GM18519 (cell line): ENCODE results near the gene RNF157.

ENCODE experiments used
- ATAC-seq: cut with Tn5 transposase; IDR thresholded peaks from one replicate; pipeline ENCODE4 v1.9.1; 2021; ENCODE audit warnings: mild to moderate bottlenecking, moderate library complexity; ENCODE audit not compliant: unreplicated experiment, low FRiP score

Gene RNF157

DNA sequence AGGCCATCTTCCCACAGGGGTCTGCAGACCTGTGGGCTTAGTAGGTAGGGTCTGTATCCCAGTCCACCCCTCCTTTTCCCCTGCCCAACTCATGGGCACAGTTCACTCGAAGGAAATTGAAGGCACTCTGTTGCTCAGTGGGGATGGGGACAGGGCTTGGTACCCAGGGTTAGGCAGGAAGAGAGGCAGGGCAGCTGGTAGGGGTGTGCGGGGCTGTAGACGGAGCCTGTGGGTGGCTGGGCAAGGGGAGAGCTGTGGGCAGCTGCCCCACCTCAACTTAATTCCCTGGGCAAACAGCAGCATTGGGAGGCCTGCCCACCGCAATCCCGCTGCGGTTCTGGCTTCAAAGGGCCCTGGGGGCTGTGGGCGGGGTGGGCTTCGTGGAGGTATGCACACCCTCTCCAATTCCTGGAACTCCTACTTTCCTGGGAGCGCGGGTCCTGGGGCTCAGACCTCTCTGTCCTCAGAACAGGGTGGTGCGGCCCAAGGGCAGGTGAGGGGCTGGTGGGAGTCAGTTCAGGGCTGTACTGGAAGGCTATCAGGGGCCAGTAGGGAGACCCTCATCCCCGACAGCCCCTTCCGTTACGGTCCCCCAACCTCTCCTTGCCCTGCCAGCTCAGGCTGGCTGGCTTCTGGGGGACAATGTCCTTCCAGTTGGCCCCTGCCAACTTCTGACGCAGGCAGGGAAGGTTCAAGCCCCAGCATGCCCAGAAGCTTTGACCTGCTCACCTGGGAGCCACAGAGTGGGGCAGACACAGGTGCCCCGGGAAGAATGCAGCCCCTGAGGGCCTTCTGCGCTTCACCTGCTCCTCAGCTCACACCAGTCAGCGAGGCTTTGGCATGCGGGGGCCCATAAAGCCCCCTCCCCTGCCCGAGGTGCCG lies 108.4 kb downstream of the RNF157 start:
- no peak for ATAC-seq

DNA sequence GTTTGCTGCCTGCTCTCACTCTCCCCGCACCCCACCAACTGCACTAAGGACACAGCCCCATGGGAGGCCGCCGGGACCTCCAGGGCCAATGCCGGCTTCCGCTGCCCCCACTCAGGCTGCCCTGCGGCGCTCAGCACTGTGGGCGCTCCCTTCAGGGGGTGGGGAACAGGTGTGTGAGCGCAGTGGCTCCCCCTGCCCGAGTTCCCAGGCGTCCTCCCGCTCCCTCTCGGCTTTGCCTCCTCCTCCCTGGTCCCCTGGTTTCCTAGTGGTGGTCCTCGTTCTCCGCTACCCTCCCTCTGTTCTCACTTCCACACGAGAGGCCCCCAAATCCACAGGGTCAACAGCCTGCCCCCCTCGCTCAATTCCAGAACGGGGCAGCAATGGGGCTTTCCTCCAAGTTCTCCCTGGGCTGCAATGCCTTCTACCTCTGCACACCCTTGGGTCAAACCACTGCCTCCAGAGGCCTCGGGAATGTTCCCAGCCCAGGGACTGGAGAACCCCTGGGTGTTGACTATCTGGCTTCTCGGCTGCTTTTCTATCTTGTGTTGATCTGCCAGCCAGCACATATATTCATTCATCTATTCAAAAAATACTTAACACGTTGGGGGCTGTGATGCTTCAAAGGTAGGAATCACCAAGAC lies 109.1 kb downstream of the RNF157 start:
- no peak for ATAC-seq

DNA sequence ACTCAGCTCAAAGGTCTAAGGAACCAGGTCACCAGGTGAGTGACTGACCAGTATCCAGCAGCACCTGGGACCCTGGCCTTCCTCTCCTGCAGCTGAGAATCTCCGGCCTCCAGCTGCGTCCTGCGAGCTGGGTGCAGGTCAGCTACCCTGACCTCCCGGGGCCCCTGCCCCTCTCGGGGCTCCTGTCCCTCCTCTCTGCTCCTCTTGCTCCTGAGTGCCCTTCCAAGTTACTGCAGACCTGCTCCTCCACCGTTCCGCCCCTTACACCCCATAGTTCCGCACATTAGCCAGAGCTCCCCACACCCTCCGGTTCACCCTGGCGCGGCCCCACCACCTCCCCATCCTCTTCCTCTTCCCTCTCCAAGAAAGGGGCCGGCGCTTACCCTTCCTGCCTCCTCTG lies 109.8 kb downstream of the RNF157 start:
- no peak for ATAC-seq

DNA sequence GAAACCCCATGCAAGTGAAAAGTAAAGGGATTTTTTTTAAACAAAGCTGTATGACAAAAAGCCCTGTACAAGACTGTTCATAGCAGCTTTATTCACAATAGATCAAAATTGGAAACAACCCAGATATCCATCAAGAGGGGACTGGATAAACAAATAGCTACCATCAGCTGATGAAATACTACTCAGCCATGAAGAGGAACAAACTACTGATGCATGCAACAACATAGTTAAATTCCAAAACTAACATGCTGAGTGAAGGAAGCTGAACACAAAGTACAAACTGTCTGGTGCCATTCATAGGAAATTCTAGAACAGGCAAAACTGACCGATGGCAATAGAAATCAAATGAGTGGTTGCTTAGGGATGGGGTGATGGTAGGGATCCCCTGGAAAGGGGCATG lies 114.4 kb downstream of the RNF157 start:
- ATAC-seq: no peak

DNA sequence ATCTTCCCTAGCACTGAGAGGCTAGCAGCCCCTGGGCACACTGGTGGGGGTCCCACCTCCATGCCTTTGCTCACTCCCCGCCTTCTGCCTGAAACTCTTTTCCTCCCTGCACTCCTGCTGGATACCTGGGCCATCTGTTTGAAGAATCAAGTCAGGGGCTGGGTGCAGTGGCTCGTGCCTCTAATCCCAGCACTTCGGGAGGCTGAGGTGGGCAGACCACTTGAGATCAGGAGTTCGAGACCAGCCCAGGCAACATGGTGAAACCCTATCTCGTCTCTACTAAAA lies 115.0 kb downstream of the RNF157 start:
- no peak for ATAC-seq

DNA sequence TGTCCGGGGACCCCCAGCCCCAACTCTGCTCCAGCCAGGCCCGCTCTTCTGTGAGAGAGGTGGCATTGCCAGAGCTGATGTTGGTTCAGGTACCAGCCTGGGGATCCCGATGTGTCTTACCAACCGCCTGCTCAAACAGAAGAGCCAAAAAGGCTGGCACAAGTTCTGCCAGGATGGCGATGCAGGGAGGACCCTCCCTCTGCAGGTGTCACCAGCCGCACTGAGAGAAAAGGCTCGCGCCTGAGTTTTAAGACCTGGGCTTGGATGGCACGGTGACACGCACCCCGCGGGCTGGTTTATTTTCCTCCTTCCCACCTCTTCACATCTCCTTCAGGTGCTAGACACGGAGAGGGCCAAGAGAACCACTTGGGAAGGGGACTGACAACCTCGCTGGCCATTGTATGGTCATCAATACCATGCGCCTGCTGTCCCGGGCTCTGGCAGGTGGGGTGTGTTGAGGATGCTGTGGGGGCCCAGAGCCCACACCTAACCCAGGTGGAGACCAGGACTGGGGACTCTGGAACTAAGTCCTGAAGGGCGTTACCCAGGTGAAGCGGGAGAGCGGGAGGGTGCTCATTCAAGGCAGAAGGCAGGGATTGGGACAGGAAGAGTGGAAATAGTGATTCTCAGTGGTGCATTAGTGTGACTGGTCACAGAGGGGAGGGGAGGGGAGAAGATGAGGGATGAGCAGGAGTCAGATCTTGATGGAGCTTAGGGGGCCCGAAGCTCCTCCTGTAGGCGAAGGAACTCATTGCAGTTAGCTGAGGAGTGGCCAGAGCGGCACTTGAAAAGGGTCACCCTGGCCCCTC lies 115.5 kb downstream of the RNF157 start:
- no peak for ATAC-seq

DNA sequence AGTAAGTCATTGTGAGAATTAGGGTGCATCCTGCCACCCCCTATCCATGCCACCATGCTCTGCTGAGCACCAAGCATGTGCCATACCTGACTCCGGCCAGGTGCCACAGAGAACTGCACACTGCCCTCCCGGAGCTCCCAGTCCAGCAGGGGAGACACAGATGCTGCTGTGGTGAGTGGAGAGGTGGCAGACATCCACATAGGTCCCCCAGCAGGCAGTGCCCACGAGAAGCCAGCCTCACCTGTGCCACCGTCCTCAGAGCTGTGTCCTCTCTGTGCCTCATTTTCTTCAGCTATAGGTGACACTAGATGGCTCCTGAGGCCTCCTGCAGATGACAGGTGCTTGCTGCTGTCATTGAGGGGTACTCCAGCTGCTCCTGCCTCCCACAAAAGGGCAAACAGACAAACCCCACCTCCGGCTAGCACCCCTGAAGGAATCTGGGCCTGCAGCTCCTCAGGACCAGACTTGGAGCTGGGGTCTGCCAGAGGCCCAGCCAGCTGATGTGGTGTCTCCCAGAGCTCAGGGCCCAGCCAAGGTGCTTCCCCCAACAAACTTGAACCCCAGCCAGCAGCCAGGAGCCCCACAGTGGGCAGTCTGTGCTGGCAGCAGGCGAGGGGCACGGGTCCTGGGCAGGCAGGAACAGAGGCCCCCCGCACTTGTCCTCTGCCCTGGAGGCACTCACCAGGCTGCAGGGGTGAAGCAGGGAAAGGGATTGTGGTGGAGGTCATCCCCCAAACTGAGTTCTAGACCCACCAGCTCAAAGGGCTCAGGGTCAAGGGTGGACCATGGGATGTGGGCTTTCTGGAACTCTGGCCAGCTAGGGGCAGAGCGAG lies 116.3 kb downstream of the RNF157 start:
- no peak for ATAC-seq

DNA sequence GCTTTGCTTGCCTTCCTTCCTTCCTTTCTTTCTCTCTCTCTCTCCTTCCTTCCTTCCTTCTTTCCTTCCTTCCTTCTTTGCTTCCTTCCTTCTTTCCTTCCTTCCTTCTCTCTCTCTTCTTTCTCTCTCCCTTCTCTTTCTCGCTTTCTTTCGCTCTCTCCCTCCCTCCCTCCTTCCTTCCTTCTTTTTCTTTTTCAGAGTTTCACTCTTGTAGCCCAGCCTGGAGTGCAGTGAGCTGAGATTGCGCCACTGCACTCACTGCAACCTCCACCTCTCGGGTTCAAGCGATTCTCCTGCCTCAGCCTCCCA lies 117.1 kb downstream of the RNF157 start:
- ATAC-seq: no peak

DNA sequence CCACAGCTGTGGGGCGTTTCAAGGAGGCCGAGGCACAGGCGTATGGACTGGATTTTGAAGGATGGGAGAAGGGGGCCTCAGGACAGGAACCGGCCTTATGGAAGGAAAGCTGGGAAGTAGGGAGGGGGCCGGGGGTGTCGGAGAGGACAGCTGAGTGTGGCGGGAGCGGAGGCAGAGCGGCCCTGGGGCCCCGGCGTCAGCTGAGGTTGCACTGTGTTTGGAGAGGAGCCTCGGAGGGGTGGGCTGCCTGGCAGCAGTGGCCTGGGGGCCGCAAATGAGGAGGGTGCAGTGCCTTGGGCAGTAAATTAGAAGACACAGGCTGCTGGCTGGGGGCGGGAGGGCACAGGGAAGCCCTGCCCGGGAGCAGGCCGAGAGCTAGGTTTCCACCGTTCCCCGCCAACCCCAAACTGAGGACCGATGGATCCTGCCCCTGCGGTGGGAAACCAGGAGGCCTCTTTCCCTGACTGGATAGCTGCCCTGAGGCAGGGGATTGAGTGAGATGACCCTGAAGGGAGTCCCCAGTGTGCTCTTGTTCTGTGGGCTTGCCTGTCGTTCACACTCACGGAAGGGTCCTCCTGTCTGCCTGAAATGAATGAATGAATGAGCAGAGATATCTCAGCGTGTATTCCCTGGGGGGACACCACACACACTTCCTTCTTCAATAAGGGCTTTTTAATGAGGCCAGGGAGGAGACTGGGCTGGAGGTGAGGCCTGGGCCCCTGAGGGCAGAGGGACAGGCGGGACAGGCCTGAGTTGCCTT lies 117.7 kb downstream of the RNF157 start:
- no peak for ATAC-seq

DNA sequence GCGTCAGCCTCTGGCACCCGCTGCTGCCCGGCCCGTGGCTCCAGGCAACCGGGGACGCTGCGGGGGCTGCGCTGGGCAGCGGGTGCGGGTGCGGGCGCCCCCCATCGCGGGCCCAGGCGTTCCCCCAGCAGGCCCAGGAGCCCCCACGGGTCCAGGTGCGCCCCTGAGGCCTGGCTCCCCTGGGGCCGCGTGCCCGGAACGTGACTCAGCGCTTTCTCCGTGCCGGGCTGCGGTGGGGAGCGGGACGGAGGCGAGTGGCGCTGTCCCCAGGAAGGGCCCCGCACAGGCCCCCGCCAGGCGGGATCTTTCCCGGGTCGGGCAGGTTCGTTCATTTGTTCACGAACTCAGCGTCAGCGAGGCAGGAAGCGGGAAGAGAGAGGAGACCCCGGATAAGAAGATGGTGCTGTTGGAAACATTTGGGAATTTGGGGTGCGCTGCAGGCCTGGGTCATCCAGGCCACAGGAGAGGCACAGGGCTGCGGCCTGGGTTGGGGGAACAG lies 118.3 kb downstream of the RNF157 start:
- no peak for ATAC-seq

DNA sequence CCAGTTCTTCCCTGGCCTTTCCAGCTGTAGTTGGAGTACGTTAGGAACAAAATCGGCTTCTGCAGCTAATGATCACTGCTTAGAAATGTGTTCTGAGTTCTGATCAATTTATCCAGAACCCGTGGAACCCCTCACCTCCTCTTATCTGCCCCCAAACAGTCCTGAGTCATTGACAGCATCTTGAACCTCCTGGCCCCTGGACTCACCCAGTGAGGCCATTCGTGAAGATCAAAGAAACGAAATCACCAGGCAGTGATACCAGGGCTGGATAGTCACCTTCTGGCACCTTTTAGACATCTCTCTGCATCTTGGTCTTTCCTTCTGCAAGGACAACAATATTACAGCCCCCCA lies 119.7 kb downstream of the RNF157 start:
- ATAC-seq: no peak

DNA sequence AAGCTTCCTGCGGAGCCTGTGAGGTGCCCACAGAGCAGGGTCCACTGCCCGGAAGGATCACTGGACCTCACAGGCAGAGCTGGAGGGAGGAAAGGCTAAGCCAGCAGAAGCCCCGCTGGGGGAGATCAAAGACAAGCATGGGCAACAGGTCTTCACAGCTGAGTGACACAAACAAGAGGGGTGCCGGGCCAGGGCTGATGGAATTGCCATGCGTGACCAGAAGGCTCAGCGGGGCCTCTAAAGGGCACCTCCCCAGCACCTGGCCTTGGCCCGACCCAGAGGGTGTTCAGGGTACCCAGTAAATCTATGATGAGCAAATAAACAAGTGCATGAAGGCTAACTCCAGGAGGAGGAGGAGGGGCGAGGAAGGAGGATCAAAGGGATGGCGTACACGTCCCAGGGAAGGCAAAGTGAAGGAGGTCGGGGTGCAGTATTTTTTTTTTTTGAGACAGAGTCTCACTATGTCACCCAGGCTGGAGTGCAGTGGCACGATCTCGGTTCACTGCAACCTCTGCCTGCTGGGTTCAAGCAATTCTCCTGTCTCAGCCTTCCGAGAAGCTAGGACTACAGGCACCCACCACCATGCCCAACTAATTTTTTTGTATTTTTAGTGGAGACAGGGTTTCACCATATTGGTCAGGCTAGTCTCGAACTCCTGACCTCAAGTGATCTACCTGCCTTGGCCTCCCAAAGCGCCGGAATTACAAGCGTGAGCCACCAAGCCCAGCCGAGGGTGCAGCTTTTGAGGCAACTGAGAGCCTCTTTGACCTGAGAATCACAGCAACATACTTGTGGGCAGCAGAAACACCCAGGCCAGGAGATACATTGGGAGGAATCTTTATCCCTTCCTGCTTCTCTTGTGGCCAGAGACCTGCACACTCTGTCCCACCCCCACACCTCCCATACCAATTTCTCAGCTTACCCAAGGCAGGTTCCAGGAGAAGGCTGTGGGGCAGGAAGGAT lies 120.6 kb downstream of the RNF157 start:
- no peak for ATAC-seq

DNA sequence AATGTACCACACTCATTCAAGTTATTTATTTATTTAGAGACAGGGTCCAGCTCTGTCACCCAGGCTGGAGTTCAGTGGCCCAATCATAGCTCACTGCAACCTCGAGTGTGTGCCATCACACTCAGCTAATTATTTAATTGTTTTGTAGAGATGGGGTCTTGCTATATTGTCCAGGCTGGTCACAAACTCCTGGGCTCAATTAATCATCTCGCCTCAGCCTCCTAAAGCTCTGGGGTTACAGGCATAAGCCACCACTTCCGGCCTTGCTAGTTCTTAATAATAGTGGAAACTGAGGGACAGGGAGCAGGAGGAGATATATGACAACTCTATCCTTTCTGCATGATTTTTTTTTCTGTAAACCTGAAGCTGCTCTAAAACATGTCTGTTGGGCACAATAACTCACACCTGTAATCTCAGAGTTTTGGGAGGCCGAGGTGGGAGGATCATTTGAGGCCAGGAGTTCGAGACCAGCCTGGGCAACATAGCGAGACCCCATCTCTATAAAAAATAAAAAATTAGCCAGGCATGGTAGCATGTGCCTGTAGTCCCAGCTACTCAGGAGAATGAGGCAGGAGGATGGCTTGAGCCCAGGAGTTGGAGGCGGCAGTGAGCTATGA lies 125.0 kb downstream of the RNF157 start:
- ATAC-seq: no peak

DNA sequence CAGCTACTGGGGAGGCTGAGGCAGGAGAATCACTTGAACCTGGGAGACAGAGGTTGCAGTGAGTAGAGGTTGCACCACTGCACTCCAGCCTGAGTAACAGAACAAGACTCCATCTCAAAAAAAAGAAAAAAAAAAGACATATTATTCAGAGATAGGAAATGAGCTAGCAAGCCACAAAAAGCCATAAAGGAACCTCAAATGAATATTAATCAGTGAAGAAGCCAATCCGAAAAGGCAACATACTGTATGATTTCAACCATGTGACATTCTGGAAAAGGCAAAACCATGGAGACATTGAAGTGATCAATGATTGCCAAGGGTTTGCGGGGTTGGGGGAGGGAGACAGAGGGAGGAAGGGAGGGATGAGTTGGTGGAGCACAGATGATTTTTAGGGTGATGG lies 128.3 kb downstream of the RNF157 start:
- no peak for ATAC-seq

DNA sequence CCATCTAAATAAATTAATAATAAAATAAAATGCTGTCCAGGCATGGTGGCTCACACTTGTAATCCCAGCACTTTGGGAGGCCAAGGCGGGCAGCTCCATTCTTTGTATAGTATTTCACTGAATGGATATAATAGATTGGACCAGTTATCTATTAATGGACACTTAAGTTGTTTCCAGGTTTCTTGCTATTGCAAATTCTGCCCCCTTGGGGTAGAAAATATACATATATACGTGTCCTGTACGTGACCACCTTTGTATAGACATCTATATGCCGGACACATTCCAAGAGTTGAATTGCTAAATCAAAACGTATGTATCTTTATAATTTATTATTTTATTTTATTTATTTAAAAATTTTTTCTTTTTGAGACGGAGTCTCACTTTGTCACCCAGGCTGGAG lies 132.8 kb downstream of the RNF157 start:
- no peak for ATAC-seq

DNA sequence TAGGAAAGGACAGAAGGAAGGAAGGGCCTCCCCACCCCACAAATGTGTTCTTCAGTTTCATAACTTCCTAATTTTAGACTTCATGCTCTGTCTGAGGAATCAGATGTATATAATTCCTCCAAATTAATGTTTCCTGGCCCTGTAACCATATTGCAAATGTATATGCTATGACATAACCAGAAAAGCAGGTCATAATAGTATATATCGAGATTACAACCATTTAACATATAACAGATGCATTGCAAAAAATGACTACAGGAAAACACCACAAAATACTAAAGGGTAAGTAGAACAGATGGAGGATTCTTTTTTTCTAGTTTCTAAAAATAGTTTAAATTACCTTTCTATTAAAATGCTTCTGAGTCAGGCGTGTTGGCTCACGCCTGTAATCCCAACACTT lies 133.6 kb downstream of the RNF157 start:
- no peak for ATAC-seq

DNA sequence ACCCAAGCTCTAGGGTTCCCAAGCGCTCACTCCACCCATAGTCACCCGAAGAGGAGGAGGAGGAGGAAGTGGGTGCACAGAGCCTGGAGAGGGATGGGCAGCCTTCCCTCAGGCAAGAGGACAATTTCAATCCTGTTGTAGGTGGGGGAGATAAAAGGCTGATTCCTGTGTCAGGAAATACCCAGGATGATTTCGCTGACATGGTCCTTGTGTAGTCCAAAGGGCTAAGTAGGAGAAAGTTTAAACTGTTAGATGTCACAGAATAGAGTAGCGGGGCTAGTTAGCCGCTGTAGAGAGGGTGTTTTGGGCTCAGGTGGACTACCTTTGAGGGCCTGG lies 135.4 kb downstream of the RNF157 start:
- ATAC-seq: no peak

DNA sequence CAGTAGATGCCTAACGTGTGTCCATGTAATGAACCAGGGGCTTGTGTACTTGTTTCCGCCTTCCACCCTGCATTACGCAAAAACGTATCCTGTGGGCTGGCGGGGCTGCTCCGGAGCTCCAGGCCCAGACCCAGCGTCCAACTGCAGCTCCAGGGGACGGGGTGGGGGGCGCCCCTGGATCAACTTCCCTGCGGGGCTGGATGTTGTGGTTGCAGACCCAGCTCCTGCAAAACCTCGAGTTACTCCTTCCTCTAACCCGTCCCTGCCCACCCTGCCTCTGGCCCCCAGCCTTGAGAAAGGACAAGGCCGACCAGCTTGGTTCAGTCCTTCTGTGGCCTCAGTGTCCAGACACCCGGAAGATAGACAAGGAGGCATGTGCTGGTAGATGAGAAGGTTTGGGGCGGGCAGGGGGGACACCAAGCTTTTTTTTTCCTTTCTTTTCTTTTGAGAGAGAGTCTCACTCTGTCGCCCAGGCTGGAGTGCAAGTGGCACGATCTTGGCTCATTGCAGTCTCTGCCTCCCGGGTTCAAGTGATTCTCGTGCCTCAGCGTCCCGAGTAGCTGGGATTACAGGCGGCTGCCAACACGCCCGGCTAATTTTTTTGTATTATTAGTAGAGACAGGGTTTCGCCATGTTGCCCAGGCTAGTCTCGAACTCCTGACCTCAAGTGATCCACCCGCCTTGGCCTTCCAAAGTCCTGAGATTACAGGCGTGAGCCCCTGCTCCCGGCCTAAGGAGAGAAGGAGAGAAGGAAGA lies 136.0 kb downstream of the RNF157 start:
- ATAC-seq: no peak
